K562 (cell line): Measurements from ENCODE around the gene FBXO33. TPM values are rescaled to one million over a fixed set of nuclear protein-coding genes. Genes with fewer than 3 reads are reported as not detected.

ENCODE experiments used
- ATAC-seq: fragments of 200-7000 bp; cut with Tn5 transposase; 3 replicates; pipeline ENCODE4 v1.9.1; 2020; ENCODE audit warnings: moderate library complexity
- BruUV-seq: library from RNA; stranded (reverse); fragments of 400-500 nt; replicated peaks from 2 replicates; lab custom pipeline; 2021; lab: Mats Ljungman, UMichigan
- CTCF ChIA-PET: fragments of 300-600 bp; formaldehyde crosslinking; extraction: SDS; loops from one replicate; lab custom pipeline; 2021; ENCODE audit warnings: low intra/inter-chr PET ratio; lab: Yijun Ruan, JAX
- POLR2A ChIA-PET: fragments of 300-600, 350-650 bp; sonication (Branson Sonifier 250); formaldehyde crosslinking; extraction: SDS; loops from one replicate; lab custom pipeline; 2021; ENCODE audit warnings: antibody characterized with exemption, inconsistent platforms; lab: Yijun Ruan, JAX
- DNase-seq, 4 experiments: peaks; one replicate each; pipeline versions ENCODE4 v3.0.0 to v3.0.0-alpha.2; 2011 to 2018; ENCODE audit warnings: low spot score in 3 of 4, mixed read lengths in 3 of 4; ENCODE audit errors: extremely low read depth in 1 of 4
- FAIRE-seq: peaks from 2 replicates; lab custom pipeline; 2011; peaks lifted over from hg19 to GRCh38; lab: Jason Lieb, UNC
- H2AFZ ChIP-seq: 2 replicates; pipeline ENCODE4 v1.6.0; 2011; ENCODE audit warnings: low read depth, low read length, control low read depth, inconsistent platforms
- H3K27ac ChIP-seq: fragments of 200-600 bp; 3 replicates; pipeline ENCODE4 v1.8.0; 2011; ENCODE audit warnings: low read depth, mild to moderate bottlenecking, control low read depth, inconsistent platforms, low read length, moderate library complexity, mixed read lengths; ENCODE audit errors: extremely low read depth
- H3K27me3 ChIP-seq, 2 experiments: fragments of 300-600 bp in 1 of 2; 2 replicates in 1 of 2; 3 replicates in 1 of 2; pipeline versions ENCODE4 v1.6.0 to v1.8.0; 2011; ENCODE audit warnings: inconsistent platforms in 2 of 2, low read length in 2 of 2, mild to moderate bottlenecking in 1 of 2, mixed read lengths in 1 of 2, moderate library complexity in 1 of 2; ENCODE audit not compliant: control insufficient read depth in 2 of 2, insufficient read depth in 2 of 2
- H3K36me3 ChIP-seq: fragments of 300-600 bp; 3 replicates; pipeline ENCODE4 v1.8.0; 2011; ENCODE audit warnings: mild to moderate bottlenecking, low read length, inconsistent platforms; ENCODE audit not compliant: control insufficient read depth, insufficient read depth
- H3K4me1 ChIP-seq, 2 experiments: fragments of 200-600 bp in 1 of 2; replicated peaks in 1 of 2; 2 replicates in 1 of 2; 3 replicates in 1 of 2; pipeline versions ENCODE4 v1.5.1 to v1.8.0; 2011; ENCODE audit warnings: inconsistent platforms in 2 of 2, low read length in 2 of 2, mild to moderate bottlenecking in 1 of 2, mixed read lengths in 1 of 2, moderate library complexity in 1 of 2; ENCODE audit not compliant: control insufficient read depth in 2 of 2, insufficient read depth in 2 of 2
- H3K4me2 ChIP-seq: 2 replicates; pipeline ENCODE4 v1.6.1; 2011; ENCODE audit warnings: low read length, control low read depth, inconsistent platforms, mixed read lengths; ENCODE audit not compliant: insufficient read depth
- H3K4me3 ChIP-seq: fragments of 200-600 bp; sonication (generic), shearing (Covaris generic); 2 replicates; pipeline ENCODE4 v1.5.1; 2016; ENCODE audit warnings: control low read depth, inconsistent platforms
- H3K79me2 ChIP-seq: fragments of 200-600 bp; 3 replicates; pipeline ENCODE4 v1.8.0; 2011; ENCODE audit warnings: low read length, inconsistent platforms; ENCODE audit not compliant: control insufficient read depth, insufficient read depth
- H3K9ac ChIP-seq, 2 experiments: 2 replicates each; pipeline versions ENCODE4 v1.6.0 to v1.6.1; 2011; ENCODE audit warnings: low read depth in 2 of 2, low read length in 2 of 2, control low read depth in 1 of 2, inconsistent platforms in 1 of 2, mild to moderate bottlenecking in 1 of 2, mixed read lengths in 1 of 2; ENCODE audit not compliant: insufficient read depth in 1 of 2
- H3K9me1 ChIP-seq: one replicate; pipeline ENCODE4 v1.6.0; 2011; ENCODE audit warnings: inconsistent platforms, mild to moderate bottlenecking, low read length, moderate library complexity; ENCODE audit not compliant: control insufficient read depth, insufficient read depth
- H3K9me3 ChIP-seq: replicated peaks from 2 replicates; pipeline ENCODE4 v1.5.1; 2011; ENCODE audit warnings: low read depth, low read length, inconsistent platforms; ENCODE audit not compliant: control insufficient read depth, insufficient read depth
- H4K20me1 ChIP-seq: replicated peaks from 2 replicates; pipeline ENCODE4 v1.6.1; 2011; ENCODE audit warnings: low read length, inconsistent platforms, mixed read lengths; ENCODE audit not compliant: control insufficient read depth, insufficient read depth
- COPS2 ChIP-seq: fragments of 450-650 bp; conservative IDR thresholded peaks from 2 replicates; pipeline ENCODE4 v1.6.1; 2016; ENCODE audit warnings: mild to moderate bottlenecking, moderate library complexity
- CREBBP ChIP-seq: IDR thresholded peaks from one replicate; pipeline ENCODE4 v1.6.1; 2012; ENCODE audit warnings: low read depth, mild to moderate bottlenecking, control low read depth, inconsistent platforms, low read length
- E4F1 ChIP-seq: fragments of 250-450 bp; sonication (Bioruptor Pico); IDR thresholded peaks from 2 replicates; pipeline ENCODE4 v1.5.0; 2021; ENCODE audit warnings: mild to moderate bottlenecking, borderline replicate concordance
- MCM3 ChIP-seq: fragments of 450-650 bp; IDR thresholded peaks from 2 replicates; pipeline ENCODE4 v1.6.1; 2016
- NELFE ChIP-seq: IDR thresholded peaks from 2 replicates; pipeline ENCODE4 v1.6.1; 2011; ENCODE audit warnings: mild to moderate bottlenecking; ENCODE audit not compliant: insufficient read depth, insufficient read length
- NFE2L1 ChIP-seq: fragments of 450-650 bp; IDR thresholded peaks from 2 replicates; pipeline ENCODE4 v1.6.1; 2016; ENCODE audit warnings: missing genetic modification characterization, low read depth, mild to moderate bottlenecking, missing compliant biosample characterization, moderate library complexity, borderline replicate concordance
- PATZ1 ChIP-seq: fragments of 250-450 bp; sonication (Bioruptor Pico); IDR thresholded peaks from 2 replicates; pipeline ENCODE4 v1.5.0; 2020; ENCODE audit warnings: mild to moderate bottlenecking, borderline replicate concordance
- RBM14 ChIP-seq: fragments of 200-400 bp; formaldehyde crosslinking; IDR thresholded peaks from 2 replicates; pipeline ENCODE4 v1.6.1; 2018; ENCODE audit warnings: low read depth, mild to moderate bottlenecking, low read length, moderate library complexity, borderline replicate concordance; ENCODE audit not compliant: insufficient read depth
- TEAD1 ChIP-seq, 2 experiments: fragments of 450-650 bp in 1 of 2; sonication (generic) in 1 of 2; formaldehyde crosslinking; IDR thresholded peaks; 2 replicates each; pipeline versions ENCODE4 v1.4.0 to v1.8.0; 2020 to 2022; ENCODE audit warnings: mild to moderate bottlenecking in 2 of 2, missing genetic modification reagents in 1 of 2
- U2AF2 ChIP-seq: fragments of 200-400 bp; formaldehyde crosslinking; optimal IDR thresholded peaks from 2 replicates; pipeline ENCODE3; 2017; ENCODE audit warnings: low read depth, mild to moderate bottlenecking, low read length
- ZMIZ1 ChIP-seq, 2 experiments: fragments of 150-350 bp in 1 of 2; IDR thresholded peaks; 2 replicates each; pipeline ENCODE4 v1.6.1; 2012 to 2016; ENCODE audit warnings: low read depth in 2 of 2, low read length in 2 of 2, mild to moderate bottlenecking in 1 of 2, moderate library complexity in 1 of 2
- WGBS: fragments of 100-300 bp; shearing (Covaris generic); methylation state at CpG from one replicate; pipeline ENCODE4 v1.1.6; 2016; ENCODE audit warnings: low coverage, mixed read lengths; ENCODE audit not compliant: insufficient coverage; ENCODE audit errors: missing lambda C conversion rate; 5-methylcytosine and 5-hydroxymethylcytosine counted together
- in situ Hi-C: fragments of 300-500 bp; cut with MboI; formaldehyde crosslinking; loops from 4 replicates; pipeline ENCODE4 v1.15.0; 2018; ENCODE audit warnings: inconsistent platforms, mixed read lengths
- intact Hi-C: fragments of 100-400 bp; cut with micrococcal nuclease; formaldehyde crosslinking; loops from 2 replicates; pipeline ENCODE4 v1.14.2; 2022
- polyA plus RNA-seq, 8 experiments: library from polyadenylated mRNA; depleted of rRNA in 4 of 8; stranded (reverse) in 5 of 8; unstranded in 3 of 8; fragments of >200 nt; fragmentation: Nextera tagmentation in 2 of 8; fragmentation: Illumina TruSeq in 1 of 8; extraction: Ambion mirVana in 2 of 8; extraction: Trizol in 1 of 8; gene quantifications; 2 replicates each; pipeline versions ENCODE4 v1.2.1 to v1.2.3, GENCODE V29; 2011 to 2014; ENCODE audit warnings: inconsistent platforms in 1 of 8, missing spikeins in 1 of 8
- total RNA-seq, 7 experiments: library from RNA; depleted of rRNA in 6 of 7; stranded (reverse); fragments of >200 nt in 6 of 7; fragmentation: Illumina TruSeq in 2 of 7; extraction: Trizol in 2 of 7; gene quantifications; 2 replicates each; pipeline versions ENCODE4 v1.2.1 to v1.2.3, GENCODE V29; 2011 to 2021; ENCODE audit warnings: low replicate concordance in 1 of 7

FBXO33 gene
- total and polyA plus RNA-seq, 9 of the 15 experiments (the other 6 are each of a cell fraction or from before 2014, with no cell fraction given) = 1.6 to 7.5 (median 5.0) TPM

GRCh38 chr14:39393289-39393688 lies 38.9 kb downstream of the FBXO33 start (continued):
- TF ChIP-seq U2AF2 (no peak), NELFE (no peak), NFE2L1 (tag) (no peak)

- H3K27me3 ChIP-seq = no peaks in the 10 kb centered on the region
- DNase-seq (no peak), ATAC-seq (no peak), FAIRE-seq (no peak)
- no peaks in the 10 kb centered on the region for H3K79me2 ChIP-seq
- intact Hi-C loops = loop anchor here (5.0 kb wide), 1 partner anchor 48 kb away; the partner anchor contains the start of gene FBXO33
- no peak overlapping the region for H3K4me3 ChIP-seq
- H4K20me1 ChIP-seq = no peaks in the 10 kb centered on the region
- H3K9me3 ChIP-seq = no peaks in the 10 kb centered on the region
- CTCF ChIA-PET = no interaction called here
- H3K9ac ChIP-seq = no peak overlapping the region
- no peak overlapping the region for H3K27ac ChIP-seq
- WGBS = 15% methylated on average over 4 of the region's 4 CpGs
- no TSS peak for BruUV-seq
- no peaks in the 10 kb centered on the region for H3K9me1 ChIP-seq
- H3K36me3 ChIP-seq = no peaks in the 10 kb centered on the region
- H2AFZ ChIP-seq = no peak overlapping the region
- no peak overlapping the region for H3K4me2 ChIP-seq
- in situ Hi-C loops = no loop called here
- POLR2A ChIA-PET = interaction anchor here (0.7 kb wide), 1 partner anchor 796 kb away, joined by 3 read pairs; no protein-coding TSS in a partner anchor
- no peaks in the 10 kb centered on the region; a peak in 1 of 5 replicates for H3K4me1 ChIP-seq
- TF ChIP-seq ZMIZ1 (IDR thresholded peaks at IDR 0.05; ENCODE audit: low read depth in 2 of 2, low read length in 2 of 2) (no peak), CREBBP (no peak), PATZ1 (CRISPR knock-in tag) (no peak), TEAD1 (CRISPR knock-in tag; IDR thresholded peaks at IDR 0.05) (no peak), E4F1 (CRISPR knock-in tag) (no peak), COPS2 (no peak), RBM14 (no peak), MCM3 (no peak)
These were observed 48.1 kb downstream of the FBXO33 start for GRCh38 chr14:39384177-39384576.
